H1 (cell line): Measurements from ENCODE around the gene DMGDH.

Experiments used
- CBX5 ChIP-seq: fragments of 300-800, 300-1000 bp; sonication (generic); IDR thresholded peaks from 2 replicates; pipeline ENCODE4 v1.7.1; 2016; ENCODE audit warnings: antibody characterized with exemption, low read length, low read depth
- CEBPB ChIP-seq: IDR thresholded peaks from 2 replicates; pipeline ENCODE4 v1.6.1; 2012; ENCODE audit warnings: low read depth, low read length
- EGR1 ChIP-seq: IDR thresholded peaks from 2 replicates; pipeline ENCODE4 v1.6.1; 2011; ENCODE audit warnings: low read depth, low read length, borderline replicate concordance
- EZH2 ChIP-seq: fragments of 200-600 bp; sonication (generic); IDR thresholded peaks from 2 replicates; pipeline ENCODE4 v1.7.1; 2012; ENCODE audit warnings: low read depth, mild to moderate bottlenecking, moderate library complexity, low read length, inconsistent platforms; ENCODE audit not compliant: severe bottlenecking
- GABPA ChIP-seq: IDR thresholded peaks from 2 replicates; pipeline ENCODE4 v1.6.1; 2011; ENCODE audit warnings: mild to moderate bottlenecking, low read length, moderate library complexity, borderline replicate concordance; ENCODE audit not compliant: insufficient read depth
- POLR2A ChIP-seq, 2 experiments: IDR thresholded peaks; 1 replicate in 1 of 2; 2 replicates in 1 of 2; pipeline ENCODE4 v1.6.1; 2011; ENCODE audit warnings: low read depth in 2 of 2, low read length in 2 of 2, mild to moderate bottlenecking in 2 of 2; ENCODE audit errors: control extremely low read depth in 1 of 2
- POLR2AphosphoS5 ChIP-seq: IDR thresholded peaks from 2 replicates; pipeline ENCODE4 v1.6.1; 2011; ENCODE audit warnings: low read depth, low read length
- RAD21 ChIP-seq, 2 experiments: IDR thresholded peaks in 1 of 2; conservative IDR thresholded peaks in 1 of 2; 2 replicates each; pipeline ENCODE4 v1.6.1; 2011; ENCODE audit warnings: low read depth in 2 of 2, low read length in 2 of 2, improper control_type of control experiment in 1 of 2, inconsistent platforms in 1 of 2, mild to moderate bottlenecking in 1 of 2, moderate library complexity in 1 of 2
- SUZ12 ChIP-seq: fragments of 200-600 bp; sonication (generic); IDR thresholded peaks from 2 replicates; pipeline ENCODE4 v1.6.1; 2012; ENCODE audit warnings: mild to moderate bottlenecking, inconsistent platforms, low read length, moderate library complexity, mixed read lengths
- TBP ChIP-seq: IDR thresholded peaks from 2 replicates; pipeline ENCODE4 v1.6.1; 2011; ENCODE audit warnings: low read depth, low read length, improper control_type of control experiment
- YY1 ChIP-seq: IDR thresholded peaks from 2 replicates; pipeline ENCODE4 v1.6.1; 2011; ENCODE audit warnings: low read depth, mild to moderate bottlenecking, low read length
- TF ChIP-seq, protein P1 (sequence below): IDR thresholded peaks from 2 replicates; pipeline ENCODE4 v1.6.1; 2011; ENCODE audit warnings: low read depth, mild to moderate bottlenecking, low read length; ENCODE audit not compliant: insufficient read depth
- TF ChIP-seq, protein P2 (sequence below): IDR thresholded peaks from 2 replicates; pipeline ENCODE4 v1.6.1; 2012; ENCODE audit warnings: inconsistent platforms
- TF ChIP-seq, protein P3 (sequence below), 3 experiments: IDR thresholded peaks; 1 replicate in 2 of 3; 2 replicates in 1 of 3; pipeline versions ENCODE4 v1.5.1 to v1.6.1; 2011; ENCODE audit warnings: low read length in 3 of 3, mild to moderate bottlenecking in 3 of 3, inconsistent platforms in 2 of 3, low read depth in 1 of 3, moderate library complexity in 1 of 3; ENCODE audit not compliant: insufficient read depth in 1 of 3; ENCODE audit errors: control extremely low read depth in 1 of 3

DNA sequence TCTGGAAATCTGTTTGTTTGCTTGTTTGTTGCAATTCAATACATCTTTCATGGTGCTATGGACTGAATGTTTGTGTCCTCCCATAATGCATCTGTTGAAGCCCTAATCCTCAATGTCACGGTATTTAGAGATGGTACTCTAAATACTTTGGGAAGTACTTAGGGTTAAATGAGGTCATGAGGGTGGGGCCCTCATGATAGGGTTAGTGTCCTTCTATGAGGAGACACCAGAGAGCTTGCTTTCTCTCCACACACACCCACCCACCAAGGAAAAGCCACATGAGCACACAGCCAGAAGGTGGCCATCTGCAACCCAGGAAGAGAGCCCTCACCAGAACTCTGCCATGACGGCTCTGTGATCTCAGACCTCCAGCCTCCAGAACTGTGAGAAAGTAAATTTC is 32.7 kb downstream of the DMGDH start:
- TF ChIP-seq CEBPB (no peak), POLR2A (IDR thresholded peaks at IDR 0.05; ENCODE audit: control extremely low read depth in 1 of 2, low read depth in 2 of 2, low read length in 2 of 2) (no peak), EGR1 (no peak), EZH2 (no peak), POLR2AphosphoS5 (no peak), SUZ12 (no peak), RAD21 (IDR thresholded peaks at IDR 0.05 in 1 of 2, conservative IDR thresholded peaks at IDR 0.05 in 1 of 2; ENCODE audit: low read depth in 2 of 2, low read length in 2 of 2) (no peak), YY1 (no peak), GABPA (no peak), CBX5 (no peak), TBP (no peak)
- TF ChIP-seq, protein P1, sequence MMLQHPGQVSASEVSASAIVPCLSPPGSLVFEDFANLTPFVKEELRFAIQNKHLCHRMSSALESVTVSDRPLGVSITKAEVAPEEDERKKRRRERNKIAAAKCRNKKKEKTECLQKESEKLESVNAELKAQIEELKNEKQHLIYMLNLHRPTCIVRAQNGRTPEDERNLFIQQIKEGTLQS, result no peak
- TF ChIP-seq, protein P2, sequence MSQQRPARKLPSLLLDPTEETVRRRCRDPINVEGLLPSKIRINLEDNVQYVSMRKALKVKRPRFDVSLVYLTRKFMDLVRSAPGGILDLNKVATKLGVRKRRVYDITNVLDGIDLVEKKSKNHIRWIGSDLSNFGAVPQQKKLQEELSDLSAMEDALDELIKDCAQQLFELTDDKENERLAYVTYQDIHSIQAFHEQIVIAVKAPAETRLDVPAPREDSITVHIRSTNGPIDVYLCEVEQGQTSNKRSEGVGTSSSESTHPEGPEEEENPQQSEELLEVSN, result no peak
- TF ChIP-seq, protein P3, sequence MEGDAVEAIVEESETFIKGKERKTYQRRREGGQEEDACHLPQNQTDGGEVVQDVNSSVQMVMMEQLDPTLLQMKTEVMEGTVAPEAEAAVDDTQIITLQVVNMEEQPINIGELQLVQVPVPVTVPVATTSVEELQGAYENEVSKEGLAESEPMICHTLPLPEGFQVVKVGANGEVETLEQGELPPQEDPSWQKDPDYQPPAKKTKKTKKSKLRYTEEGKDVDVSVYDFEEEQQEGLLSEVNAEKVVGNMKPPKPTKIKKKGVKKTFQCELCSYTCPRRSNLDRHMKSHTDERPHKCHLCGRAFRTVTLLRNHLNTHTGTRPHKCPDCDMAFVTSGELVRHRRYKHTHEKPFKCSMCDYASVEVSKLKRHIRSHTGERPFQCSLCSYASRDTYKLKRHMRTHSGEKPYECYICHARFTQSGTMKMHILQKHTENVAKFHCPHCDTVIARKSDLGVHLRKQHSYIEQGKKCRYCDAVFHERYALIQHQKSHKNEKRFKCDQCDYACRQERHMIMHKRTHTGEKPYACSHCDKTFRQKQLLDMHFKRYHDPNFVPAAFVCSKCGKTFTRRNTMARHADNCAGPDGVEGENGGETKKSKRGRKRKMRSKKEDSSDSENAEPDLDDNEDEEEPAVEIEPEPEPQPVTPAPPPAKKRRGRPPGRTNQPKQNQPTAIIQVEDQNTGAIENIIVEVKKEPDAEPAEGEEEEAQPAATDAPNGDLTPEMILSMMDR (IDR thresholded peaks at IDR 0.05; ENCODE audit: control extremely low read depth in 1 of 3, insufficient read depth in 1 of 3, low read depth in 1 of 3, low read length in 3 of 3), result no peak
